AG09309 (cell line): ENCODE results near the gene GAST.
"Not testable (repeated sequence)": the region's sequence is repeated elsewhere in the genome, so short reads cannot be mapped to it uniquely, and the experiment has no call there.

Experiments used
- DNase-seq: peaks from one replicate; pipeline ENCODE4 v3.0.0-alpha.2; 2010; ENCODE audit warnings: low read depth
- H3K4me3 ChIP-seq: 2 replicates; pipeline ENCODE4 v1.5.1; 2011; ENCODE audit warnings: mild to moderate bottlenecking, low read depth, low read length, moderate library complexity; ENCODE audit not compliant: control insufficient read depth
- CTCF ChIP-seq: IDR thresholded peaks from 2 replicates; pipeline ENCODE4 v1.5.1; 2011; ENCODE audit warnings: mild to moderate bottlenecking, low read depth, low read length, inconsistent platforms; ENCODE audit not compliant: insufficient read depth, control insufficient read depth; ENCODE audit errors: missing control alignments

The GAST gene

GRCh38 chr17:41684035-41684434 lies 28.1 kb upstream of the GAST start:
- TF ChIP-seq CTCF, result no peak
- H3K4me3 ChIP-seq, result no peak overlapping the region
- no peak for DNase-seq

- not testable (repeated sequence) for DNase-seq, H3K4me3 ChIP-seq
Measured at GRCh38 chr17:41685753-41686152, 26.4 kb upstream of the GAST start.

- TF ChIP-seq CTCF, result no peak
- H3K4me3 ChIP-seq, result no peak overlapping the region
- no peak for DNase-seq
Measured at GRCh38 chr17:41686281-41686680, 25.9 kb upstream of the GAST start.

GRCh38 chr17:41687828-41688640 lies 24.1 kb upstream of the GAST start:
- no peak for DNase-seq
- H3K4me3 ChIP-seq, result peak overlapping the region; percentile 55
- peak; percentile 29 for TF ChIP-seq CTCF

- DNase-seq, result peak; percentile 98
- H3K4me3 ChIP-seq, result peak within 1 kb of the TSS; percentile 59
- no peak for TF ChIP-seq CTCF
Measured at GRCh38 chr17:41688641-41689496, 23.3 kb upstream of the GAST start, which contains the start of gene EIF1. EIF1 (plus strand) TSS chr17:41688885; CDS start chr17:41689039, 154 bp downstream.

- DNase-seq, result no peak
- H3K4me3 ChIP-seq, result peak overlapping the region; percentile 59
- TF ChIP-seq CTCF, result peak; percentile 68
Measured at GRCh38 chr17:41689497-41690299, 22.4 kb upstream of the GAST start.
